ENCODE measurements around the gene MACROD2.
"Not testable (repeated sequence)": the region's sequence is repeated elsewhere in the genome, so short reads cannot be mapped to it uniquely, and the experiment has no call there.

MACROD2 gene

DNA sequence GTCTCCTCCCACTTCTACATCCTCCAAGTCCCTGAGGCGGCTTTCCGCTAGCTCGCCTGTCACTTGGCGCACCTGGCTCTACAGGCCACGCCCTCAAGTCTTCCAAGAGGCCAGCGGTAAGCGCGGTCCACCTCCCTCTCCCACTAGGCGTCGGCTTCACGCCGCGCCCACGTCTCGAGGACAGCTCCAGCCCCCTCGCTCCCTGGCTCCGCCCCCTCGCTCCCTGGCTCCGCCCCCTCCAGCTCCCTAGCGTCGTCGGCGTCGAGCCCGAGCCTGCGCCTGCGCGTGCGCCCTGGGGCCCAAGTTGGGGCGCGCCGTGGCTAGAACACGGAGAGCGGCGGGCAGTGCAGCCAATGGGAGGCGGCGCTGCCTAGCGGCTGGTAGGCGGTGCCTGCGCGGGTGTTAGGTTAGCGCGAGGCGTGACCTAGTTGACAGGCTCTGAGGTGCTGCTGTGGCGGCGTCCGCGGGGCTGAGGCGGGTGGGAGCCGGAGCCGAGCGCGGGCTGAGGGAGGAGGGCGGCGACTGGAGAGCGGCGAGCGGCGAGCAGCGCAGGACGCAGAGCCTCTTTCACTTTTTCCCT is at the start of gene MACROD2:
Gene MACROD2 (plus strand): TSS at position 431 of the 580 bp plus-strand sequence.
- DNase-seq (ENCODE audit: low read depth in 2 of 2), result no peak

DNA sequence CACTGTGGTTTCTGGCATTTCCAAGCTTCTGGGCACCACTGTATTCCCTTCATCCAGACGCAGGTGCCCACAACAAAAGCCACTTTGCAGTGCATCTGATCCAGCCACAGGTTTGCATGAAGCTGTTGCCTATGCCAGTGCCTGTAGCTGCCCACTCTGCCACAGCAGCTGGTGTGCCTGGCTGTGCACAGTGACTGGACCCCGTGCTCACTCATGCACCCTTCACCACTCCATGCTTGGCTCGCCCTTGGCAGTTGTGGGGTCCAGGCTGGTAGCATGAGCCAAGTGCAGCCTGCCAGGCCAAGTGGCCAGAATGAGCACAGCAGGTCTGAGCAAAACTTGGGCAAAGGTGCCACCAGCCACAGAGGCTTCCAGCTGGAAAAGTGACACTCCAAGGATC is 47.6 kb upstream of the MACROD2 start:
- DNase-seq (ENCODE audit: low read depth in 2 of 2), result no peak

DNA sequence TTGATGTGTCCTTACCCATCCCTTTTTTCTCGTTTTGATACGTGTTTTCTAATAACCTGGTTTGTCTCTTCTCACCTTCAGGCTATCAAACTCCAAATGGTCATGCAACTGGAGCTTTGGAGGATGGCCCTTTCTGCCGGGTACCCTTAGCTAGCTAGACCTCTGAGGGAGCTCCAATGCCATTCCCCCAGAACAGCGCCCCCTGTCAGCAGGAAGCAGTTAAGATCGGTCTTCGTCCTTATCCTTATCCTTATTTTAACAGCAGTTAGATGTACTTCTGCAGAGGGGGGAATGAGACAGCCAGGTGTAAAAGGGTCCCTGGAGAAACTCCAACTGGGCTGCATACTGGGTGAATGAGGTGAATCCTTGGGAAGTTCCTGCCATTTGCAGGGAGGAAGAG is 42.1 kb upstream of the MACROD2 start:
- DNase-seq (ENCODE audit: low read depth in 2 of 2), result no peak

DNA sequence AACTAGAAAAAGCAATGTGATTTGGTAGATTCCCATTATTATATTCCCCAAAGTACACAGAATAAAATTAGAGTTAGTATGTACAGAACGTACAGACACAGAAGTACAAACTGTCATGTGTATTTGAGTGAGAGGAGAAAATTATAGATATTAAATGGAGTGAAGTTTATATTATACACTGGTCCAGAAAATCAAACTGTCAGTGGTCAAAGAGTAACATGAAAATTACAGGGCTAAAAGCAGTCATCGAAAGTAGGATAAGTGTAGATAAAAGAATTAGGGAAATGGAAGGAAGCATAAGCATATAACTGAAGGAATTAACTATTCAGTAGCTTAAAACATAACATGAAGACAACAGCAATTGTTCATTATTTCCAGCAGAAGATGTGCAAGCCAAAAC is 35.2 kb upstream of the MACROD2 start:
- DNase-seq (ENCODE audit: low read depth in 2 of 2), result no peak

DNA sequence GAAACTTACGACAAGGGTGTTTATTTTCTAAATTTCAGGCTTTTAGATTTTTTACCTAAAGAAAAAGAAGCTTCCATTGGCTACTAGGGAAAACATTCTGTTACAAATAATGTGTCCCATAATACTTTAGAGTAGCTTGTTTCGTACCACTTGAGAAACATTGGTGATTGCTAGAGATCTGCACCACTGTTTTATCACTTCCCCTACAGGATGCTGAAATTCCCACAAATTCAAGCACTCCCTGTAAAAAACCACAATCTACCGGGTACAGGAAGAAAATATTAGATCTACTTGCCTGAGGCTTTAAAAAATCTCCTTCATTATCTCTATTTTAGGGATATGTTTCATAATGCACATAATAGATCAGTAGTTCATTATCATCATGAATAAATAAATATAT is 34.8 kb upstream of the MACROD2 start:
- DNase-seq (ENCODE audit: low read depth in 2 of 2), result no peak

DNA sequence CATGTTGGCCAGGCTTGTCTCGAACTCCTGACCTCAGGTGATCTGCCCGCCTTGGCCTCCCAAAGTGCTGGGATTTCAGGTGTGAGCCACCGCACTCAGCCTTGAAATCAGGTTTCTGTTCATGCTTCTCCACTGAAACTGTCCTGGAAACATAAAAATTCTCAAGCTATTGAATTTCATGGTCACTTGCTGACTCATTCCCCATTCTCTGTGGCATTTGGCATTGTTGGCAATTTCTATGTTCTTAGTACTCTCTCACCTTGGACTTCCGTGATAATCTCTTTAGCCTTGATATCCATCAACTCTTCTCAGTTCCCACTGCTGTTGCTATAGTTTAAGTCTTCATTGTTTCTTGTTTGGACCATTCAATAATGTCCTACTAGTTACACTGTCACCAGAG is 11.1 kb upstream of the MACROD2 start:
- no peak for DNase-seq (ENCODE audit: low read depth in 2 of 2)

DNA sequence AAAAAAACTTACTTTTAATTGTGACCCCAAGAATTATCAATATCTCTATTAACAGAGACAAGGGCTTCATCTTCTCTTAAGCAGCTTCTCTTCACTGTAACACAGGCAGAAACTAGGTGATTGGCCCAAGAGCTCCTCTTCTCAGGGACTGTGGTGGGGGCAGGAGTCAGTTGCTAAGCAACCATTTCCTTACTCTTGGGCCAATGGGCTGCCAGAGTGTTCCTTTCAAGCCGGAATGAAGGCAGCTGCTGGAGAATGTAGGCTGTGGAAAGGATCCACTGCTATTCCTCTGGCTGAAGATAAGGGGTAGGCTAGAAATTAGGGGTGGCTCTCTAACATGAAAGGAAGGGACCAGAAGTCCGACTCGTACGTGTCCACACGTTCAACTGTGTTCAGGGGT is 4.9 kb upstream of the MACROD2 start, which contains the start of gene SEL1L2:
Gene SEL1L2 (minus strand): TSS at position 150 of the 400 bp plus-strand sequence. CDS start 80 bp downstream, at position 70.
- no peak for DNase-seq (ENCODE audit: low read depth in 2 of 2)

DNA sequence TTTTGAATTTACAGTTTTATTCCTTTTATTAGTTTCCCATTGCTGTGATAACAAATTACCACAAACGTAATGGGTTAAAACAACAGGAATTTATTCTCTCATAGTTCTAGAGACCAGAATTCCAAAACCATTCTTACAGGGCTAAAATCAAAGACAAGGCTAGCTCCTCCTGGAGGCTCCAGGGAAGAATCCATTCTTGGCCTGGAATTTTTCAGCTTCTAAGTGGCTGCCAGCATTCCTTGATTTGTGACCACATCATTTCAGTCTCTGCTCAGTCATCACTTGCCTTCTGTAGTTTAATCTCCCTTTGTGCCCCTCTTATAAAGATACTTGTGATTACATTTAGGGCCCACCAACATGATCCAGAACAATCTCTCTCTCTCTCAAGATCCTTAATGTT is 4.0 kb upstream of the MACROD2 start:
- no peak for DNase-seq (ENCODE audit: low read depth in 2 of 2)

DNA sequence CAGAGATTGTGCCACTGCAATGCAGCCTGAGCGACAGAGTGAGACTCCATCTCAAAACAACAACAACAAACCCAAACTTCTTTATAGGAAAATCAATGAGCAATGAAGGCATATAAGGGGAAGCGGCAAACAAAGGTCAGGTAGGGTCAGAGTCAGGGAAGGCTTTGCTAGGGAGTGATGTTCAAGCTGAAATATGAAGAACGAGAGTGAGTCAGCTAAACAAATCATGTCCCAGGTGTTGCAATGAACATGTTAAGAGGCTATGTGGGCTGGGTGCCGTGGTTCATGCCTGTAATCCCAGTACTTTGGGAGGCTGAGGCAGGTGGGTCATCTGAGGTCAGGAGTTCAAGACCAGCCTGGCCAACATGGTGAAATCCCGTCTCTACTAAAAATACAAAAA is 3.4 kb upstream of the MACROD2 start:
- not testable (repeated sequence) for DNase-seq (ENCODE audit: low read depth in 2 of 2)

DNA sequence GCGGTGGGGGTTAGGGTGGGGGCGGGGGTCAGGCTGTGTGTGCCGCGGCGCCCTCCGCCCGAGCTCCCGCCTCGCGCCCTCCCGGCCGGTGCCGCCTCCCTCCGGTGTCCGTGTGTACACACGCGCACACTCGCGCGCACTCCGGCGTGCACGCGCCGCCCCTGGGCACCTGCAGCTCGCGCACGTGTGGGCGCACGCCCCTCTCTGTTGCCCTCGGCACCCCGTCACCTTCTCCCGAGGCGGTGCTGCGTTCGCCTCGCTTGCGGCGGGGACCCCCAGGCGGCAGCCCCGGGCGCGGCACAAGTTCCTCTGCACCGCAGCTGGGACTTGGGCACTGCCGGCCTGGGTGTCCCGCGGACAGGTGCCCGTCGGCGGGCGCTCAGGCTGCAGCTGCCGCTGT is 525 bp downstream of the MACROD2 start:
- no peak for DNase-seq (ENCODE audit: low read depth in 2 of 2)

DNA sequence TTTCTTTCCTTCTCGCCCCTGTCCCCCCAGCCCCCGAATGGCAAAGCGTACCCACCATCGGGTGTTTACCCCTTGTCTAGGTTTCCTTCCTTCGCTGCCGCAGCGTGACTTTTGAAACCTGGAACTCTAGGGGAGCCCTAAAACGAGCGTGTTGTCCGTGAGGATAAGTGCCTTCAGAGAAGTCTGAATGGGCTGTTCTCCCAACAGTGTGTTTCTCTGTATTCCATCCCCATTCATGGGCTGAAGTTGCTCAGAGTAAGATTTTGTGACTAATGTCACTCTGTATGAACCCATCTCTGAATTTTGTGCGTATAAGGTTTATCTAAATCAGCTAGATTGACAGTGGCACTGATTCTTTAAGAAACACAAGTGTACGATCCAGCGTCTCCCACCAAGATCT is 949 bp downstream of the MACROD2 start:
- DNase-seq (ENCODE audit: low read depth in 2 of 2), result no peak

DNA sequence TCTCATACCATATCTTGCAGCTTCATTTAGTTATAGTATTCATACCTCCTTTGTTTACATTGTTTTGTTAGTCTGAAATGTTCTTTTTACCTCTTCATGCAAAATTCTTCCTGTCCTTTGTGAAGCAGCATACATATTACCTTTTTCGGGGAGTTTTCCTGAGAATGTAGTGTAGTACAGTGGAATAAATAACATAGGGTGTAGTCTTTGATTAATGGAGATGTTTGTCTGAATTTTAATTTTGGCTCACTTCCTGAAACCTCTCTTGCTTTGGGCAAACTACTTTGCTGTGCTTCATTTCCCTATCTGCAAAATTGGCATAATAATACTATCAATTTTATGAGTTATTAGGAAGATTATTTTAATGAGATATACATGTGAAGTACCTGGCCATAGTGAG is 5.6 kb downstream of the MACROD2 start:
- no peak for DNase-seq (ENCODE audit: low read depth in 2 of 2)

DNA sequence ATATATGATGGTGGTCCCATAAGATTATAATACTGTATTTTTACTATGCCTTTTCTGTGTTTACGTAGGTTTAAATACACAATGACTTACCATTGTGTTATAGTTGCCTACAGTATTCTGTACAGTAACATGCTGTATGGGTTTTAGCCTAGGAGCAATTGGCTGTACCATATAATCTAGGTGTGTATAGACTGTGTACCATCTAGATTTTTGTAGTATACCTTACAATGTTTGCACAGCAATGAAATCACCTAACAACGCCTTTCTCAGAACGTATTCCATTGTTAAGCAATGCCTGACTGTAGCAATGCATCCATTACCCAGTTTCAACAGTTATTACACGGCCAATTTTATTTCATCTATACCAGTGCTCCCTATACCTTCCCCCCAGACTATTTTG is 10.7 kb downstream of the MACROD2 start:
- no peak for DNase-seq (ENCODE audit: low read depth in 2 of 2)

DNA sequence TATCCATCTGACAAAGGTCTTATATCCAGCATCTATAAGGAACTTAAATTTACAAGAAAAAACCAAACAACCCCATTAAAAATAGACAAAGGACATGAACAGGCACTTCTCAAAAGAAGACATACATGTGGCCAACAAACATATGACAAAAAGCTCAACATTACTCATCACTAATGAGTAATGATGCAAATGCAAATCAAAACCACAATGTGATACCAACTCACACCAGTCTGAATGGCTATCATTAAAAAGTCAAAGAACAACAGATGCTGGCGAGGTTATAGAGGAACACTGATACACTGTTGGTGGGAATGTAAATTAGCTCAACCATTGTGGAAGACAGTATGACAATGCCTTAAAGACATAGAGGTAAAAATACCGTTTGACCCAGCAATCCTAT is 13.9 kb downstream of the MACROD2 start:
- no peak for DNase-seq (ENCODE audit: low read depth in 2 of 2)

DNA sequence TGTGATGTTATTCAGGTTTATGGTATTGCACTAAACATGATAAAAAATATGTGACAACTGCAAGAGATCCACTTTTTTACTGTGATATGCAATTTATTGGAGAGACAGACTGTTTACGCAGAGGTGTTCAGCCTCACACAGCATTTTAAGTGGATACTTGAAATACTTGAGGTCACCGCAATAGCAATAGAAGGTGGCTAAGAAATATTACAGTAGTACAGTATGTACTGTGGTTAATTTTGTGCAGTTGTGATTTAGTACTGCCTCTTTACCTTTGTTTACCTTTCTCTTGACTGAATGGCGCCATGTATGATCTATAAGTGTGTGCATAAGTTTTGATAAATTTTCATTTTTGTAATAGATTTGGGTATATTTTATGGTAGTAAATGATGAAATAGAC is 17.4 kb downstream of the MACROD2 start:
- DNase-seq (ENCODE audit: low read depth in 2 of 2), result no peak

DNA sequence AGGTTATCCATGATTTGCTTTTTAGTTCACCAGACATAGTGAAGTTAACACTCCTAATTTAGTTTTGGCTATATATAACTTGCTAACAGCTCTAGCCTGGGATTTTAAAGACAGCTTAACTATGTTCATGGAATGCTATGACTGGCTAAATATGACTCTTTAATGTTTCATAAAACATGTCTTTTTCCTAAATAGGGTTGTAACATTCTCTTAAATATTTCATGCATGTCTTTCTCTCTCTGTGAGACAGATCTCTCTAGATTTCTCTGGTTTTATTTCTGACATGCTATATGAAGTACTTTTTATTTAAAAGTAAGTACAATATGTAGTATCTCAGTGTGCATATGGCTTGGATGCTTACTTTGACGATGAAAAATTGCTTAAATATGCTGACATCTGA is 35.7 kb downstream of the MACROD2 start:
- DNase-seq (ENCODE audit: low read depth in 2 of 2), result no peak

DNA sequence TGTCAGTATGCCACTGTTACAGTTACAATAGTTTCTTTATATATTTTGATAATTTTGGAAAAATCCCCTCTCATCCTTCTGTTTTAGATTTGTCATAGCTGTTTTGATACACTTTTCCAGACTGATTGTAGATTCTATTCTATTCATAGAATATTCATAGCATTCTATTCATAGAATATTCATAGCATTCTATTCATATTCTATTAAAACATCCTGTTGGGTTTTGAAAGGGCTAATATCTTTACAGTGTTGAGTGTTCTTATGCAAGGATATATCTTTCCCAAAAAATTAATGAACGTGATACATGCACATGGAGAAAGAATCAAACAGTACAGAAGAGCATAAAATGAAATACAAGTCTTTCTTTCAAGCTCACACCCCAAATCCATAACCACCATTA is 38.0 kb downstream of the MACROD2 start:
- DNase-seq (ENCODE audit: low read depth in 2 of 2), result no peak

DNA sequence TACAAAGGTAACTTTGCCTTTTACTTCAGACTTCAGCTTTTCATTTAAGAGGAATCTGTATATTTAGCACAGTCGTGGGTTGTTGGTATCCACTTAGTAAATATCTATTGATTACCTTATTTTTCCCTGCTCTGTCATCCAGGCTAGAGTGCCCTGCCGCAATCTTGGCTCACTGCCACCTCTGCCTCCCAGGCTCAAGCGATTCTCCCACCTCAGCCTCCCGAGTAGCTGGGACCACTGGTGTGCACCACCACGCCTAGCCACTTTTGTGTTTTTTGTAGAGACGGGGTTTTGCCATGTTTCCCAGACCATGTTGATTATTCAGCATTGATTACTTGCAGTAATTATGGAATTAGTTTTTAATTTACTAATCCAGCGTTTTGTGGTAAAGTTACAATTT is 41.3 kb downstream of the MACROD2 start:
- no peak for DNase-seq (ENCODE audit: low read depth in 2 of 2)

DNA sequence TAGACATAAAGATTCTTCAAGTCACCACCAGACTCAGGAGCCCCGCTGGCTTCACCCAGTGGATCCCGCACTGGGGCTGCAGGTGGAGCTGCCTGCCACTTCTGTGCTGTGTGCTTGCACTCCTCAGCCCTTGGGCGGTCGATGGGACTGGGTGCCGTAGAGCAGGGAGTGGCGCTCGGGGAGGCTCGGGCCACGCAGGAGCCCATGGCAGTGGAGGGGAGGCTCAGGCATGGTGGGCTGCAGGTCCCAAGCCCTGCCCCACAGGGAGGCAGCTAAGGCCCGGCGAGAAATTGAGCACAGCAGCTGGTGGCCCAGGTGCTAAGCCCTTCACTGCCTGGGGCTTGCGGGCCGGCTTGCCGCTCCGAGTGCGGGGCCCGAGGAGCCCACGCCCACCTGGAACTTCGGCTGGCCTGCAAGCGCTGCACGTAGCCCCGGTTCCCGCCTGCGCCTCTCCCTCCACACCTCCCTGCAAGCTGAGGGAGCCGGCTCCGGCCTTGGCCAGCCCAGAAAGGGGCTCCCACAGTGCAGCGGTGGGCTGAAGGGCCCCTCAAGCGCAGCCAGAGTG is 49.5 kb downstream of the MACROD2 start:
- DNase-seq (ENCODE audit: low read depth in 2 of 2), result not testable (repeated sequence)

DNA sequence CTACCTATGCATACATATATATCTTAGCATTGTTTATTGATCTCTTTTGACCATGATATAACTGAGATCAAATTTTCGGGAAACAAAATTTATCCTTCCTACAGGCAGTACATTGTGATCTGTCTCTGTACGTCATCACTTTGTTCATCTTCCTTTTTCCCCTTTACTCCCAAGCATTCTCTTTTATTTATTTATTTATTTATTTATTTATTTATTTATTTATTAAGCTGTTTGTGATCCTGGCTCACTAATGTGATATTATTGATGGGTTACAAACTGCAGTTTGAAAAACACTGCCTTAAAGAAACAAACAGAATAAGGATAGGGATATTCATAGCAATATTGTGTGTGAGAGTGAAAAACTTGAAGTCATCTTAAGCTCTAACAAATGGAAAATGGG is 51.2 kb downstream of the MACROD2 start:
- DNase-seq (ENCODE audit: low read depth in 2 of 2), result no peak

DNA sequence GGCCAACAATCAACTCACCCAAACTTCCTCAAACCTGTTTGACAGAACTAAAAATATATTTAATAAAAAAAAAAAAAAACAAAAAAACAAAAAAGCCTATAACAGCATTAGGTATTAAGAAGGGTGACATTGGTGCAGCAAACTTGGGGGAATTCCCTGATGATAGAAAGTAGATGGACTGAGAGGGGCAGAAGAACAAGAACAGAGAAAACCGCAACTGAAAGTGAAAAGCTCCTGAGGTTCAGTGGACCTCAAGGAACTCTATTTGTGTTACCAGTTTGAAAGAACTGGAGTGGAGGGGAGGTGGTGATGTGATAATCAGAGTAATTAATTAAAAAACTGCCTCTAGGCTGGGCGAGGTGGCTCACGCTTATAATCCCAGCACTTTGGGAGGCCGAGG is 53.8 kb downstream of the MACROD2 start:
- no peak for DNase-seq (ENCODE audit: low read depth in 2 of 2)

DNA sequence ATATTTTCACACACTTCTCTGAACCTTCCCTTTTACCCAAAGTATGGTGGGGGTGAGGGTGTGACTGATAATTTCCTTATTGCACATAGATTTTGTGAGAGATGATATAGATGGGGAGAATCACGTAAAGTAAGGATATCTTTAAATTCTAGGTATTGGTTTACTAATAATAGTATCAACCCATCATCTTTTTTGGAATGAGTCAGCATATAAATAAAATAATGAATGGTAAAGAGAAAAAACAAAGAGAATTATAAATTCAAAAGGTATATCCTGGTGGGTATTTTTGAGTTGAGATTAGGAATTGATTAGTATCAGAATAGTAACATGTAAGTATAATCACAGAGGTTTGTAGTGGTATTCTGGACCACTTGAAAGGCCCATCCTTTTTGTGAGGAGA is 56.1 kb downstream of the MACROD2 start:
- DNase-seq (ENCODE audit: low read depth in 2 of 2), result no peak

DNA sequence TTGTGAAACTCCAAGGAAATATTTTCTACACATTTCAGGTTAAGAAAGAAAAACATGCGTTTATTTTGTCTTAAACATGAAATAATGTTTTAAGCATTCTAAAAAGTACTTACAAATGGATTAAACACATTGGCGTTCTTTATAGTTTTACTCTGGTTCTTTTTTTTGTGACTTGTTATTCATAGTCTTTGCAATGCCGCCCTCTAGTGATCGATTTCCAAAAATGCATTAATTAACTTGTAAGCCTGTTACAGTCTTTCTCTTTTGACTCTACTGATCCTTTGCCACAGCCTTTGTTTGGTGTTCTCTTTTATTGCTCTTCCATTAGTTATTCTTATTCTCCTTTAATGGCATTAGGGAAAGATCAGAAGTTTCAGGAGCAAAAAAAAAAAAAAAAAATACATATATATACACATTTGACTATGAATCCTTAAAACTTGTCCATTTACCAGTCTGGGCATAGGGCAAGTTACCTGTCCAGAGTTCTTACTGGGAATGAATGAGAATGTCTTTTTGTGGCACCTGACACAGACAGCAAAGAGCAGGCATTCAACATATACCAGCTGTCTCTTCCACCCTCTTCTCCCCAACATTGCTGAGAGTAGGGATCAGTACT is 59.9 kb downstream of the MACROD2 start:
- no peak for DNase-seq (ENCODE audit: low read depth in 2 of 2)

DNA sequence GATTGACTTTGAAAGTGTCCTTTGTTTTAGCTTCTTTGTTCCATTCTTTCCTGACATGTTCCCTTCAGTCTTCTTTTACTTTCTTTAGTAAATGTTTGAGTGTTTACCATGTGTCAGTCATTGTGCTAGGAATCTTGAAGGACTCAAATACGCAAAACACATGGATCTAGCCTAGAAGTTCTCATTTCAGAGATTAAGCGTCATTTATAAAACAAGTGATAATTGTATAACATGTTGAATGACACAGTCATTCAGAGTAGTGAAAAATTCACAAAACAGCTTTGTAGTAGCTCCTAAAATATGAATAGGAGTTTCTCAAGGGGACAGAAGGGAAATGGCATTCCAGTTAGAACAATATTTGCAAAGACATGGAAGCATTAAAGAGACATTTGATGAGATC is 66.9 kb downstream of the MACROD2 start:
- DNase-seq (ENCODE audit: low read depth in 2 of 2), result no peak

All from stimulated activated CD4-positive, alpha-beta T cell treated with anti-CD3 and anti-CD28 coated beads, Interleukin-1b, Interleukin-23, amount 100 ng/mL, for 1 hour (primary cell).